SKM-1 (cell line): ENCODE results near the gene PRDM5.

Experiments used
- DNase-seq: peaks from one replicate; lab custom pipeline; 2025; ENCODE audit not compliant: unreplicated experiment; lab: John Stamatoyannopoulos, UW

The PRDM5 gene

DNA sequence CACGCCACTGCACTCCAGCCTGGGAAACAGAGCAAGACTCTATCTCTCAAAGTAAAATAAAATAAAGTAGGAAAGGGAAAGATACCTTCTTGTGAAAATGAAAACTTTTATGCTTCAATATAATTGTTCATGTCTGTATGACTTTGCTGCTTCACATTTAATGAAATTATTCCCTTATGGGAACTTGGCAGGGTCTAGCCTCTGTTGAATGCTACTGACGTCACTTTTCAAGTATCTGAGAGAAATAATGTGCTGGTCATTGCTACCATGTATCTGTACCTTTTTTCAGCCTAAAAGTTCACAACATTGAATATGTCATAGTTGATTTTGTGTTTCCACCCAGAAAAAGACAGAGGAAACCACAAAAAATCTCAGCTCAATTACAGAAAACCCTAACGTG, 65.2 kb downstream of the PRDM5 start:
- no peak for DNase-seq

- no peak for DNase-seq
Observed at GRCh38 chr4:120856294-120856693, 66.2 kb downstream of the PRDM5 start.

- no peak for DNase-seq
Observed at GRCh38 chr4:120855307-120856001, 67.1 kb downstream of the PRDM5 start.

GRCh38 chr4:120853161-120853935, 69.2 kb downstream of the PRDM5 start:
- no peak for DNase-seq

- no peak for DNase-seq
Observed at GRCh38 chr4:120850018-120850599, 72.4 kb downstream of the PRDM5 start.

DNA sequence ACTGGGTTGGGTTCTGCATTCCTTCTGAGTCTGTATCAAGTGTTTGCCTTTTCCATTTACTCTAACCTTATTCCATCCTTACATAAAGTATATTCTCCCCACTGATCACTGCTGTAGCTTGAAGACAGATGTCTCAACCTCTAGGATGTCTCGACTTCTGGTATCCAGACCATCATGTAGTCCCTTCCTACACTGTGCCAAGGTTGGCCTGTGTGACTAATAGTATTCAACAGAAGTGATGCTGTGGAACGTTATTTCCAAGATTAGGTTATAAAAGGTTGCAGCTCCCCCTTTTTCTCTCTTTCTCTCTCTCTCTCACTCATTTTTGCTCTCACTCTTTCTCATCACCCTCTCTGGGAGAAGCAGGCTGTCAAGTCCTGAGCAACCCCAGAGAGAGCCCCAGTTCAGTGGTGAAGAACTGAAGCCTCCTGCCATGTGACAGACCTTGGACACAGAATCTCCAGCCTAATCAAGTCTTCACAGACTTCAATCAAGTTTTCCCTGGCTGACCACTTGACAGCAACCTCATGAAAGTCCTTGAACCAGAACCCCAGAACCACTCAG, 75.4 kb downstream of the PRDM5 start:
- DNase-seq = no peak

DNA sequence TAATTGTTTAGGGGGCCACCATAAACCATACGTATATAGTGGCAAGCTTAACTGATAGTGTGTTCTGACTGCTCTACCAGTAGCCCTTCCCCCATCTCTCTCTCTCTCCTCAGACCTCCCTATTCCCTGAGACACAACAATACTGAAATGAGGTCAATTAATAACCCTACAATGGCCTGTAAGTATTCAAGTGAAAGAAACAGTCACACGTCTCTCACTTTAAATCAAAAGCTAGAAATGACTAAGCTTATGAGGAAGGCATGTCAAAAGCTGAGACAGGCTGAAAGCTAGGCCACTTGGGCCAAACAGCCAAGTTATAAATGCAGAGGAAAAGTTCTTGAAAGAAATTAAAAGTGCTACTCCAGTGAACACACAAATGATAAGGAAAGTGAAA, 78.0 kb downstream of the PRDM5 start:
- no peak for DNase-seq

DNA sequence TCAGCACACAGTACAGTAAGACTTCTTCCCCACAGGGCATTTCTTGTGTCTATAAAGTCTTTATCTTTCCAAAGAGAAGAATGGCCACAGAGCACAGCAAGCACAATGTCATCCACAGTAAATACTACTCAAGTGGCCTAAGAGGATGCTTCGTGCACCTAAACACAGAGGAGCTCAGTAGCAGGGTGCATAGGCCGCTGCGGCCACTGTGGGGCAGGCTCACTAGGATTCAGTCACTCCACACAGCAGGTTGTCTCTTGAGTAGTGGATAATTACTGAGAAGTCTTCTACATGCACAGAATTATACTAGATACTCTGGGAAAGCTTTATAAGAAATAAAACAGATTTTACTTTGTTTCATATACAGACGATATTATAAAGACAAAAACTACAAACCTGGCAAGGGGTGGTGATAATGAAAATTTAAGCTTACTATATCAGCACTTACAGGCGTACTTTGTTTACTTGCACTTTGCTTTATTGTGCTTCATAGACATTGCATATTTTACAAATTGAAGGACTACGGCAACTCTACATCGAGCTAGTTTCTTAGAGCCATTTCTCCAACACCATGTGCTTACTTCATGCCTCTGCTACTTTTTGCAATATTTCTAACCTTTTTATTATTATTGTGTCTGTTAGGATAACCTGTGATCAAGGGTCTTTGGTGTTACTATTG, 78.5 kb downstream of the PRDM5 start:
- DNase-seq = no peak

- DNase-seq = no peak
Observed at GRCh38 chr4:120842031-120842430, 80.5 kb downstream of the PRDM5 start.

- no peak for DNase-seq
Observed at GRCh38 chr4:120841580-120841979, 80.9 kb downstream of the PRDM5 start.

- DNase-seq = no peak
Observed at GRCh38 chr4:120839974-120840751, 82.4 kb downstream of the PRDM5 start.

DNA sequence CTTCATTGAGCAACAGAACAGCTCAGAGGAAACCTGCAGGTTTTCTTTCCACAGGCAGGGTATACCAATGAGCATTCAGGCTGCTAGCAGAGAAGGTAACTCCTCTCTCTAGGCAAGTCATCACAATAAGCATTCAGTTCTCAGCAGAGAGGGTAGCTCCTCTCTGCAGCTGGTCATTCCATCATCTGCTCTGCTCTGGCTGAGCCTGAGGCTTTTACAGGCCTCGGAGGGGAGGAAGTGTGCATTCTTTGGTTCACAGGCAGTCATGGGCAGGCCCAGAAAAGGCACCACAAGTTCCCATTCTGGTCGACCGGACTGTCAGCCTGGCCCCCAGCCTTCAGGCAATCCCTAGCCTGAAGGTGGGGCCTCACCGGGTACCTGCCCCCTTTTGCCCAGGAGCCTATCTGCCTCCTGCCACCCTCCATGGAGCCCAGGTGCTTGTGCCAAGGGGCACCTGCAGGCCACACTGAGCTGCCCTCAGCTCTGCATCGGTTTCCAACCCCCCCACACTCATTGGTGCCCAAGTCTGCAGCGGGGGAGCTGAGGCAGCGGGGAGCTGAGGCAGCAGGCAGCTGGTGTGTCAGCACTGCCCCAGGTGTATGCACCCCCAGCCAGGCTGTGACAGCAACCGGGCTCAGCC, 83.1 kb downstream of the PRDM5 start:
- DNase-seq = no peak

- DNase-seq = no peak
Observed at GRCh38 chr4:120838784-120839183, 83.7 kb downstream of the PRDM5 start.

DNA sequence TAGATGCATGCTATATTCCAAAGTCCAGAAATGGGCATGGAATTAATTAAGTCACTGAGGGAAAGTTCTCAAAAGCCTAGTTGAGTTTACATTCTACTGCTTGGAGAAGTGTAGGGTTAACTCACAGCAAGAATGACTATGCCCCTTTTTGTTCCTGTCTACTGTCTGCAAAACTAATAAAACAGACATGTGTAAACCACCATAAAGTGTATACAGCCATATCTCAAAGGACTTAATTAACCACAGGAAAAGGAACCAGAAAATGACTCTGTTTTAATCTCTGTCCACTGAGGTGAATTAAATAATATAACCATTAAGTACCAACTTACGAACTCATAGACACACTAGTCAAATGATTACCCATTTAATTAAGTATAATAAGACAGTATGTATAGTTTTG, 84.9 kb downstream of the PRDM5 start:
- no peak for DNase-seq

DNA sequence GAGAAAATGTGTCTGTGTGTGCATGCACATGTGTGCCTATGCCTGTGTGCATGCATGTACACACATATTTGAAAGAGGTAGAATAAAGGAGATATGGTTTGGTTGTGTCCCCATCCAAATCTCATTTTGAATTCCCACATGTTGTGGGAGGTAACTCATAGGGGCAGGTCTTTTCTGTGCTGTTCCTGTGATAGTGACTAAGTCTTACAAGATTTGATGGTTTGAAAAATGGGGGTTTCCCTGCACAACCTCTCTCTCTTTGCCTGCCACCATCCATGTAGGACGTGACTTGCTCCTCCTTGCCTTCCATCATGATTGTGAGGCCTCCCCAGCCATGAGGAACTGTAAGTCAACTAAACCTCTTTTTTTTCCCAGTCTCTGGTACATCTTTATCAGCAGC, 87.2 kb downstream of the PRDM5 start:
- no peak for DNase-seq

- DNase-seq = no peak
Observed at GRCh38 chr4:120830204-120830603, 92.3 kb downstream of the PRDM5 start.

DNA sequence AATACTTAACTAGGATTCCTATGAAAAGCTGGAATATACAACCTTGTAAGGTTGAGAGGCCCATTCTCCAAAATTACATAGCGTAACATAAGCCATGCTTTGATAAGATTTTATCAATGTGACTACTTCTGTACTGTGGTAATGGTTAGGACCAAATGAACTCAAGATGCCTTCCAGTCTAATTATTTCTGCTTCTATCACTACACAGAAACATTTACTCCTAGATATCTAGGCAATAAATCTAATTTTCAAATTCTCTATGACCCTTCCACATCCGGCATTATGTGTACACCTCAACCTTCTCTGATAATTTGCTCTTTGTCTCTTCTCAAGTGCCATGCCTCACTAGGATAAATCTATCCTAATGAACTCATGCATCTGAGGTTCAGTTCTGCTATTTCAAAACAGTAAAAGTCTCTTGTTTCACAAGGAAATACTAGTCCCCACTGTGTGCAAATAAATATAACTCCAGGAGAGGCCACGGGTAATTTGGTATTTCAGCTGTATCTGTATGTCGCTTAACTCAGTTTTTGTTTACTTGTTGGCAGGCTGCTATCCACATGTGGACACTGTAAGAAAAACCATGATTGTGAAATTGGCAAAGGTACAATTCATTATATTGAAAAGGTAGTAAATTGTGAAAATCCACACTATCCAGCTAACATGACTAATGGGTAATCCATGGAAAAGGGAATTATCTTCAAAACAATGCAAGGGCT, 93.3 kb downstream of the PRDM5 start:
- DNase-seq = no peak

DNA sequence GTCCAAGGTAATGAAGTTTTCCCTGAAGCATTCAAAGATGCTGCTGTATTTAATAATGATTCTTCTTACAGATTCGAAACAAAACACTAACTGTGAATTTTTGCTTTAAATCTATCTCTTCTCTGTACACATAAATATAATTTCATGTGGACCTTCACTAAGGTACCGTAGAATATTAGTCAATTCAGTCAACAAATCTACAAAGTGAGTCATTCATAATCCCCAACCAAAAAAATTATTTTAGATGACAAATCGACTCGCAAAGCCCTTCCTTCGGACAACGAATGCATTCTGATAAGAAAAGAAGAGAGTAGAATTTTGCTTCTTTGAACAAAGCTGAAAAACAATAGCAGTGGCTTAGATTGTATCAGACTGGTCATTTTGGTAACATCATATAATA, 95.7 kb downstream of the PRDM5 start:
- no peak for DNase-seq

GRCh38 chr4:120826449-120826848, 96.1 kb downstream of the PRDM5 start:
- DNase-seq = no peak

DNA sequence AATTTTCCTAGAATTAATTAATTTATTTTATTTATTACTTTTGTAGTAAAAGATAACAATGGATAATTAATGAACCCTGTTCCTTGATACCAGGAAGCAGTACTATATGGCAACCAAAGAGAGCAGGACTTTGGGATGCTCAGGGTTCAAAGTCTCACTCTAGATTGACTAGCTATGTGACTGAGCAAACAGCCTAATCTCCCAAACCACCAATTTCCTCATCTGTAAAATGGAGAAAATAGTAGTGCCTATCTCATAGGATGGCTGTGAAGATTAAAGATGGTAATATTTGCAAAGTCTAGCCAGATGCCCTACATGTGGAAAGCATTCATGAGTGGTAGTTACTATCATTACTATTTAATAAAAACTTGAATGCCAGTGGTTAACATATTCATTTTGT, 97.6 kb downstream of the PRDM5 start:
- DNase-seq = no peak
